HL-60/S4 treated with retinoic acid at 250 ng/mL for 4 days and 3 days (cell line): ENCODE results near the gene SNU13.
"Not testable (repeated sequence)": the region's sequence is repeated elsewhere in the genome, so short reads cannot be mapped to it uniquely, and the experiment has no call there.

Experiments
- in situ Hi-C: fragments of 300-500 bp; cut with MboI; formaldehyde crosslinking; loops from 2 replicates; pipeline ENCODE4 v1.7.0; 2022; ENCODE audit warnings: low sequenced_read_pairs

SNU13 gene

GRCh38 chr22:41688365-41689211, at the start of gene SNU13:
SNU13 (minus strand) TSS chr22:41688867; CDS start chr22:41688796, 71 bp downstream.
- in situ Hi-C loops: no loop called here

GRCh38 chr22:41733241-41733640, 44.6 kb upstream of the SNU13 start:
- in situ Hi-C loops: not testable (repeated sequence)

DNA sequence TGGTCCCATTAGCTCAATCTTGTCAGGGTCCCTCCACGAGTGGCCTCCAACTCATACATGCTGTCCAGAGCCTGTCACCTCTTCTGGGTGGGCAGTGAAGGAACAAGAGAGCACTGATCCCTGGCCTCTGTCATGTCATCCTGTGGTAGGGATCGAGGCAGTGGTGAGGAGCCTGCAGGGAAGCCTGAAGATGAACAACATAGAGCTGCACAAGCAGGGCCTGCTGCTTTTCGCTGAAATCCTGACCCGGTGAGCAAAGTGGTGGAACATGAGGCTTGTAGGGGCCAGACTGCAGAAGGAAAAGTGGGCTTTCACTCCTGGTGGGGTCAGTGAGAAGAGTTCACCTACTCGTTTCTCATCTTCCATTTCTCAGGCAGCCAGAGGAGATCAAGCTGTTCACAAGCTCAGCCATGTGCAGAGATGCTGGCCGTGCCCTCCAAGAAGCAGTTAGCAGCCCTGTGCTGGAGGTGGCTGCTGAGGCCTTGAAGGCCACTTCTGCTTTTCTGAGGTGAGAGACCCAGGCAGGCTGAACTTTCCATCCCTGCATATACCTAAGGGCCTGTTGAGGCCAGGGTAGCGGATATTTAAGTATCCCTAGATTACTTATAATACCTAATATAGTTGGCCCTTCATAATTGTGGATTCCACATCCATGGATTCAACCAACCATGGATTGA, 43.6 kb upstream of the SNU13 start:
- in situ Hi-C loops: no loop called here

GRCh38 chr22:41731609-41732008, 42.9 kb upstream of the SNU13 start:
- in situ Hi-C loops: no loop called here

GRCh38 chr22:41725510-41726110, 36.9 kb upstream of the SNU13 start:
- in situ Hi-C loops: no loop called here

GRCh38 chr22:41722496-41722895, 33.8 kb upstream of the SNU13 start:
- in situ Hi-C loops: no loop called here

- in situ Hi-C loops: no loop called here
Observed at GRCh38 chr22:41713004-41713403, 24.3 kb upstream of the SNU13 start.

- in situ Hi-C loops: no loop called here
Observed at GRCh38 chr22:41709341-41709740, 20.7 kb upstream of the SNU13 start.

DNA sequence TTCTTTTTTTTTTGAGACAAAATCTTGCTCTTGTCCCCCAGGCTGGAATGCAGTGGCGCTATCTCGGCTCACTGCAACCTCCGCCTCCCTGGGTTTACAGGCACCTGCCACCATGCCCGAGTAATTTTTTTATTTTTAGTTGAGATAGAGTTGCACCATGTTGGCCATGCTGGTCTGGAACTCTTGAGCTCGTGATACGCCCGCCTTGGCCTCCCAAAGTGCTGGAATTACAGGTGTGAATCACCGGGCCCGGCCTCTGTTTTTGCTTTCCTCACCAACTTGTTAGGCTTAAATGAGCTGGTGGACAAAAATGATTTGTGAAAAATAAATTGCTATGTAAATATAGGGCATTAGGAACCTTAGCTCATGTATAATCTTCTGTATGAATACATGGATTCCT, 14.1 kb upstream of the SNU13 start:
- in situ Hi-C loops: no loop called here

DNA sequence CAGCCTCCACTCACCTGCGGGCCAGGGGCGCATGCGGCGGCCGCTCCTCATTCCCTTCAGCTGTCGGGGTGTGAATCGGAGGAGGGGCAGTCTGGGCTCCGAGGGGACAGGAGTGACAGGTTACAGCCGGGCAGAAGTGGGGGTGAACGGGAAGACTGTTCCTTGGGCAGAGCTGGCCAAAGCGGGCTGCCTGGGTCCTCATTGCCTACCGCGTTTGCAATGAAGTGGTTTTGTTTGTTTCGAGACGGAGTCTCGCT, 11.4 kb upstream of the SNU13 start:
- in situ Hi-C loops: no loop called here

- in situ Hi-C loops: loop anchor here (10.0 kb wide), 1 partner anchor 245 kb away; the partner anchor contains the start of gene CENPM
Observed at GRCh38 chr22:41699264-41700107, 10.8 kb upstream of the SNU13 start, which contains the start of gene MEI1. MEI1 (plus strand) TSS chr22:41699503; CDS start chr22:41699539, 36 bp downstream.

- in situ Hi-C loops: loop anchor here (10.0 kb wide), 1 partner anchor 248 kb away; the partner anchor contains the start of gene CENPM
Observed at GRCh38 chr22:41697126-41697775, 8.6 kb upstream of the SNU13 start.

DNA sequence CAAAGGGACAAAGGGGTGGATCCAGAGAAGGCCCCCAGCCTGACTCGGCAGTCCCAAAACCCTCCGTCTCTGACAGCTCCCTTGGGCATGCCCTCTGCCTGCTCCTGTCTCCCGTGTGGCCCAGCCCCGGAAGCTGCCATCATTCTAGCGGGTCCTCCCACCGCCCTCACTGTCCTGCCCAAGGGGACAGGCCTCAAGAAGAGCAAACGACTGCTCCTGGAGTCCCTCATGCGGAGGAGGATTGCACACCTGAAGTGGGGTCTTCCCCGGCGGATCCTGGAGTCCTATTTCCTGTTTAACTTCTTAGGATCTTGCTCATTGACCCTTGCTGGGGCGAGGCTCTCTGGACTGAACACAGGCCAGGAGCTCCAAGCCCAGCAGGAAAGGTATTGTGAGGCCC, 8.0 kb upstream of the SNU13 start:
- in situ Hi-C loops: loop anchor here (10.0 kb wide), 1 partner anchor 248 kb away; the partner anchor contains the start of gene CENPM

DNA sequence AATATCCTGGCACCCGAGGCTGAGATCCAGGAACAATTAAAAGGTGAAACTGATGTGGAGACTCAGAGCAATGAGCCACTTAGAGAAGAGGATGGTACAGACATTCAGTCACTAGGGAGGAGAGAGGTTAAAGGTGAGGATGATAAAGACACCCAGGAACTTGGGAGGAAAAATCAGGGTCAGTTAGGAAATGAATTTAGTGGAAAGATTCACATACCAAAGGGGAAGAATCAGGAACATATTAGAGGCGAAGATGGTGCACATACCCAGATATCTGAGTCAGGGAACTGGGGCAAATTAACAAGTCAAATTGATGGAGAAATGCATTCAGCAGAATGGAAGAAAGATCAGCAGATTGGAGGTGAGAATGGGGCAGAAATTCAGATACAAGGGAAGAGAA, 6.5 kb upstream of the SNU13 start:
- in situ Hi-C loops: loop anchor here (10.0 kb wide), 1 partner anchor 250 kb away; the partner anchor contains the start of gene CENPM

GRCh38 chr22:41690476-41690875, 1.8 kb upstream of the SNU13 start:
- in situ Hi-C loops: loop anchor here (10.0 kb wide), 1 partner anchor 254 kb away; the partner anchor contains the start of gene CENPM

DNA sequence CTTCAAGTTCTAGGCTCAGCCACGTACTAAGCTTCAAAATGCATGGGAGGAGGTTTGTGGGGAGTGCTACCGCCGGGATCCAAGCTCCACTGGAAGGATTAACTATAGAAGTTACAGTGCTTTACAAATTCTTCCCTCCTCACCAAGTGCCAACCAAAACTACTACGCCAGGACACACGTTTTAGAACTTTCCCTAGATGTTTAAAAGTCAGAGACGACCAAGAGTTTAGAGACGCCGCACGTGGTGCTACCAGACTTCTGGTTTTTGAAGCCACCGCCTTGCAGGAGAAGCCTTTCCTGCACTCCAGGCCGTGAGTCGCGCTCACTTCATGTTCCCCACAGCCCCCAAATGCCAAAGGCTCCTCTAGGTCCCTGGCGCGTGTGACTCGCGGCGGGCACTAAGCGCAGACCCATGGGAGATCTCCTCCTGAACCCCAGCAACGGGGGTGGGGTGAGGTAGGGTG, 734 bp downstream of the SNU13 start:
- in situ Hi-C loops: no loop called here

- in situ Hi-C loops: not testable (repeated sequence)
Observed at GRCh38 chr22:41686890-41687289, 1.8 kb downstream of the SNU13 start.

DNA sequence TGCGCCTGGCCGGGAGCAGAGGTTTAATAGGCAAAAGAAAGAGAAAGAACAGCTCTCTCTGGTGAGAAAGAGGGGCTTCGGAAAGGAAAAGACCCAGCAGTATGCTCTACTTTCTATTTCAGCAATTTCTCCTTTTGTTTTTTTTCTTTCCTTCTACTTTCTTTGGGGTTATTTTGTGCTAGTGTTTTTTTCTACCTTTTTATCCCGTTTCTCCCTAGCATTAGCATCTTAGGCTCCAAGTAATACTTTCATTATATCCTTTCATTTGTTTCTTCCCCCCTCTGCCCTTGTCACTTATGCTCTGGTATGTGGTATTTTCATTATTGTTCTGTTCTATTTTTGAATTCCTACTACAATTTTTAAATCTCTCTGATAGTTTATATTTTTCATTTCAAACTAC, 4.5 kb downstream of the SNU13 start:
- in situ Hi-C loops: no loop called here

GRCh38 chr22:41683616-41684015, 5.1 kb downstream of the SNU13 start:
- in situ Hi-C loops: no loop called here

DNA sequence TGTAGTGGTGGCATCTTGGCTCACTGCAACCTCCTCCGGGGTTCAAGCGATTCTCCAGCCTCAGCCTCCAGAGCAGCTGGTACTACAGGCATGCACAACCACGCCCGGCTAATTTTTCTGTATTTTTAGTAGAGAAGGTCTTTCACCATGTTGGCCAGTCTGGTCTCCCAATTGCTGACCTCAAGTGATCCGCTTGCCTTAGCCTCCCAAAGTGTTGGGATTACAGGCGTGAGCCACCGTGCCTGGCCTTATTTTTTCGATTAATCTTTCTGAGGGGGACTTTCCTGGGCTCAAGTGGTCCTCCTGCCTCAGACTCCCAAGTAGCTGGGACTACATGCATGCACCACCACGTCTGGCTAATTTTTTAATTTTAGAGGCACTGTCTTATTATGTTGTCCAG, 5.6 kb downstream of the SNU13 start:
- in situ Hi-C loops: no loop called here
